Neural cell (in vitro differentiated cells): ENCODE data around the gene PADI6. TPM values are rescaled to one million over a fixed set of nuclear protein-coding genes. Genes with fewer than 3 reads are reported as not detected.

ENCODE experiments used
- H2AFZ ChIP-seq: fragments of 200-600, 300-800 bp; sonication (generic), shearing (Covaris generic); 2 replicates; pipeline ENCODE4 v1.6.0; 2014; ENCODE audit warnings: low read depth, mild to moderate bottlenecking, antibody characterized with exemption, low read length, moderate library complexity
- H3F3A ChIP-seq: fragments of 200-600 bp; shearing (Covaris generic); 2 replicates; pipeline ENCODE4 v1.6.1; 2016; ENCODE audit warnings: mild to moderate bottlenecking, moderate library complexity, mixed read lengths, antibody characterized with exemption, low read length; ENCODE audit not compliant: insufficient read depth, poor library complexity, severe bottlenecking
- H3K27ac ChIP-seq: fragments of 200-600, 300-800 bp; sonication (generic), shearing (Covaris generic); 2 replicates; pipeline ENCODE4 v1.5.1; 2014; ENCODE audit warnings: mild to moderate bottlenecking, low read length, moderate library complexity
- H3K27me3 ChIP-seq: fragments of 300-800, 200-600 bp; sonication (generic), shearing (Covaris generic); 2 replicates; pipeline ENCODE4 v1.6.0; 2014; ENCODE audit warnings: mild to moderate bottlenecking, low read depth, low read length, moderate library complexity; ENCODE audit not compliant: insufficient read depth
- H3K36me3 ChIP-seq: fragments of 300-800, 200-600 bp; sonication (generic), shearing (Covaris generic); 2 replicates; pipeline ENCODE4 v1.5.1; 2014; ENCODE audit warnings: mild to moderate bottlenecking, antibody characterized with exemption, low read length, moderate library complexity; ENCODE audit not compliant: insufficient read depth
- H3K4me2 ChIP-seq: fragments of 300-800, 200-600 bp; sonication (generic), shearing (Covaris generic); 2 replicates; pipeline ENCODE4 v1.6.0; 2014; ENCODE audit warnings: mild to moderate bottlenecking, low read length
- H3K4me3 ChIP-seq: fragments of 300-800, 200-600 bp; sonication (generic), shearing (Covaris generic); 2 replicates; pipeline ENCODE4 v1.5.1; 2014; ENCODE audit warnings: mild to moderate bottlenecking, low read length, moderate library complexity
- H3K79me2 ChIP-seq: fragments of 200-600 bp; shearing (Covaris generic); replicated peaks from 2 replicates; pipeline ENCODE4 v1.6.0; 2014; ENCODE audit warnings: mild to moderate bottlenecking, low read length, moderate library complexity; ENCODE audit not compliant: insufficient read depth
- H3K9ac ChIP-seq: fragments of 300-800, 200-600 bp; sonication (generic), shearing (Covaris generic); 2 replicates; pipeline ENCODE4 v1.6.1; 2016; ENCODE audit warnings: mild to moderate bottlenecking, low read length, mixed read lengths
- H3K9me2 ChIP-seq: fragments of 200-600 bp; shearing (Covaris generic); 2 replicates; pipeline ENCODE4 v1.6.1; 2016; ENCODE audit warnings: mild to moderate bottlenecking, low read length, mixed read lengths; ENCODE audit not compliant: insufficient read depth
- H3K9me3 ChIP-seq: fragments of 200-600, 300-800 bp; sonication (generic), shearing (Covaris generic); 2 replicates; pipeline ENCODE4 v1.6.1; 2016; ENCODE audit warnings: mild to moderate bottlenecking, mixed run types, low read length, moderate library complexity, mixed read lengths
- H4K20me1 ChIP-seq: fragments of 200-600 bp; shearing (Covaris generic); 2 replicates; pipeline ENCODE4 v1.6.1; 2016; ENCODE audit warnings: mild to moderate bottlenecking, mixed run types; ENCODE audit not compliant: insufficient read depth
- EP300 ChIP-seq: fragments of 450-650 bp; conservative IDR thresholded peaks from 2 replicates; pipeline ENCODE4 v1.6.1; 2014; ENCODE audit warnings: antibody characterized with exemption, mild to moderate bottlenecking, moderate library complexity; ENCODE audit not compliant: poor library complexity, severe bottlenecking
- EZH2 ChIP-seq: fragments of 200-600, 300-800 bp; shearing (Covaris generic), sonication (generic); IDR thresholded peaks from 2 replicates; pipeline ENCODE4 v1.6.1; 2014; ENCODE audit warnings: antibody characterized with exemption, low read length, borderline replicate concordance, mild to moderate bottlenecking; ENCODE audit not compliant: insufficient read depth, poor library complexity, severe bottlenecking
- MXI1 ChIP-seq: fragments of 450-650 bp; conservative IDR thresholded peaks from 2 replicates; pipeline ENCODE4 v1.6.1; 2014; ENCODE audit warnings: antibody characterized with exemption, mild to moderate bottlenecking; ENCODE audit not compliant: poor library complexity, severe bottlenecking
- POLR2AphosphoS5 ChIP-seq: IDR thresholded peaks from 2 replicates; pipeline ENCODE4 v1.6.1; 2012
- RAD21 ChIP-seq: fragments of 450-650 bp; conservative IDR thresholded peaks from 2 replicates; pipeline ENCODE4 v1.6.1; 2014; ENCODE audit warnings: antibody characterized with exemption, mild to moderate bottlenecking, moderate library complexity
- SMC3 ChIP-seq: fragments of 450-650 bp; conservative IDR thresholded peaks from 2 replicates; pipeline ENCODE4 v1.6.1; 2014; ENCODE audit warnings: antibody characterized with exemption, mild to moderate bottlenecking, moderate library complexity; ENCODE audit not compliant: poor library complexity
- TAF1 ChIP-seq: IDR thresholded peaks from 2 replicates; pipeline ENCODE4 v1.6.1; 2012; ENCODE audit warnings: low read depth
- polyA plus RNA-seq: library from polyadenylated mRNA; depleted of rRNA; stranded (reverse); fragments of >200 nt; gene quantifications from 2 replicates; pipeline ENCODE4 v1.2.3, GENCODE V29; 2014
- TF ChIP-seq, protein P1 (sequence below): fragments of 450-650 bp; IDR thresholded peaks from 2 replicates; pipeline ENCODE4 v1.5.1; 2014; ENCODE audit warnings: antibody characterized with exemption, mild to moderate bottlenecking, moderate library complexity; ENCODE audit not compliant: poor library complexity, severe bottlenecking
- TF ChIP-seq, protein P2 (sequence below): IDR thresholded peaks from 2 replicates; pipeline ENCODE4 v1.6.1; 2012; ENCODE audit warnings: borderline replicate concordance

Gene PADI6
- polyA plus RNA-seq, 1 donor from 2014 or later, result not detected

DNA sequence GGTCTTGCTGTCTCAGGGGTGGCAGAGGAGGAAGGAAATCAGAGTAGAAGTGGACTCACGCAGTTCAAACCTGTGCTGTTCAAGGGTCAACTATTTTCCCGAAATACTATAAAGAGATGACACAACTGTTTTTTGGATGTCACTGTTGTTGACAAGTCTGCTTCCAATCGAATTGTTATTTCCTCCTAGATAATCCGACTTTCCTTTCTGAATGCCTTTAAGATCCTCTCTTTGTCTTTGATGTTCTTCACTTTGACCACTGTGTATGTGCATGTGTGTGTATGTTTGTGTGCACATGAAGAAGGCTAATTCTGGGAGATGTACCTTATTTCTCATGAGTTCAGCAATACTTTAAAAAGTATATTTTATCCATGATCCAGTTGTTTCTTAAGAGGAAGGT is 42.4 kb upstream of the PADI6 start:
- H3K9me2 ChIP-seq, result no peaks in the 10 kb centered on the region
- no peak overlapping the region for H3K4me2 ChIP-seq
- peaks cover 4% of the 10 kb centered on the region for H3K9me3 ChIP-seq
- no peaks in the 10 kb centered on the region for H3K79me2 ChIP-seq
- TF ChIP-seq, protein P1, sequence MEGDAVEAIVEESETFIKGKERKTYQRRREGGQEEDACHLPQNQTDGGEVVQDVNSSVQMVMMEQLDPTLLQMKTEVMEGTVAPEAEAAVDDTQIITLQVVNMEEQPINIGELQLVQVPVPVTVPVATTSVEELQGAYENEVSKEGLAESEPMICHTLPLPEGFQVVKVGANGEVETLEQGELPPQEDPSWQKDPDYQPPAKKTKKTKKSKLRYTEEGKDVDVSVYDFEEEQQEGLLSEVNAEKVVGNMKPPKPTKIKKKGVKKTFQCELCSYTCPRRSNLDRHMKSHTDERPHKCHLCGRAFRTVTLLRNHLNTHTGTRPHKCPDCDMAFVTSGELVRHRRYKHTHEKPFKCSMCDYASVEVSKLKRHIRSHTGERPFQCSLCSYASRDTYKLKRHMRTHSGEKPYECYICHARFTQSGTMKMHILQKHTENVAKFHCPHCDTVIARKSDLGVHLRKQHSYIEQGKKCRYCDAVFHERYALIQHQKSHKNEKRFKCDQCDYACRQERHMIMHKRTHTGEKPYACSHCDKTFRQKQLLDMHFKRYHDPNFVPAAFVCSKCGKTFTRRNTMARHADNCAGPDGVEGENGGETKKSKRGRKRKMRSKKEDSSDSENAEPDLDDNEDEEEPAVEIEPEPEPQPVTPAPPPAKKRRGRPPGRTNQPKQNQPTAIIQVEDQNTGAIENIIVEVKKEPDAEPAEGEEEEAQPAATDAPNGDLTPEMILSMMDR, result no peak
- TF ChIP-seq EZH2, result no peak
- no peak for TF ChIP-seq TAF1
- no peak for TF ChIP-seq MXI1
- no peak for TF ChIP-seq EP300
- no peak for TF ChIP-seq POLR2AphosphoS5
- no peaks in the 10 kb centered on the region for H3K27me3 ChIP-seq
- H3K4me3 ChIP-seq, result no peak overlapping the region
- no peak overlapping the region for H3K9ac ChIP-seq
- H3K36me3 ChIP-seq, result no peaks in the 10 kb centered on the region
- no peak overlapping the region for H2AFZ ChIP-seq
- H3F3A ChIP-seq, result no peaks in the 10 kb centered on the region
- no peak overlapping the region for H3K27ac ChIP-seq
- H4K20me1 ChIP-seq, result no peaks in the 10 kb centered on the region

GRCh38 chr1:17330856-17331255 is 41.1 kb upstream of the PADI6 start:
- peaks cover 4% of the 10 kb centered on the region for H3K9me3 ChIP-seq
- H3K36me3 ChIP-seq, result no peaks in the 10 kb centered on the region
- no peaks in the 10 kb centered on the region for H4K20me1 ChIP-seq
- H3K79me2 ChIP-seq, result no peaks in the 10 kb centered on the region
- no peak overlapping the region for H2AFZ ChIP-seq
- H3F3A ChIP-seq, result no peaks in the 10 kb centered on the region
- TF ChIP-seq POLR2AphosphoS5 (no peak), RAD21 (no peak), EZH2 (no peak), TAF1 (no peak), SMC3 (no peak), MXI1 (no peak), EP300 (no peak)
- TF ChIP-seq, protein P2, sequence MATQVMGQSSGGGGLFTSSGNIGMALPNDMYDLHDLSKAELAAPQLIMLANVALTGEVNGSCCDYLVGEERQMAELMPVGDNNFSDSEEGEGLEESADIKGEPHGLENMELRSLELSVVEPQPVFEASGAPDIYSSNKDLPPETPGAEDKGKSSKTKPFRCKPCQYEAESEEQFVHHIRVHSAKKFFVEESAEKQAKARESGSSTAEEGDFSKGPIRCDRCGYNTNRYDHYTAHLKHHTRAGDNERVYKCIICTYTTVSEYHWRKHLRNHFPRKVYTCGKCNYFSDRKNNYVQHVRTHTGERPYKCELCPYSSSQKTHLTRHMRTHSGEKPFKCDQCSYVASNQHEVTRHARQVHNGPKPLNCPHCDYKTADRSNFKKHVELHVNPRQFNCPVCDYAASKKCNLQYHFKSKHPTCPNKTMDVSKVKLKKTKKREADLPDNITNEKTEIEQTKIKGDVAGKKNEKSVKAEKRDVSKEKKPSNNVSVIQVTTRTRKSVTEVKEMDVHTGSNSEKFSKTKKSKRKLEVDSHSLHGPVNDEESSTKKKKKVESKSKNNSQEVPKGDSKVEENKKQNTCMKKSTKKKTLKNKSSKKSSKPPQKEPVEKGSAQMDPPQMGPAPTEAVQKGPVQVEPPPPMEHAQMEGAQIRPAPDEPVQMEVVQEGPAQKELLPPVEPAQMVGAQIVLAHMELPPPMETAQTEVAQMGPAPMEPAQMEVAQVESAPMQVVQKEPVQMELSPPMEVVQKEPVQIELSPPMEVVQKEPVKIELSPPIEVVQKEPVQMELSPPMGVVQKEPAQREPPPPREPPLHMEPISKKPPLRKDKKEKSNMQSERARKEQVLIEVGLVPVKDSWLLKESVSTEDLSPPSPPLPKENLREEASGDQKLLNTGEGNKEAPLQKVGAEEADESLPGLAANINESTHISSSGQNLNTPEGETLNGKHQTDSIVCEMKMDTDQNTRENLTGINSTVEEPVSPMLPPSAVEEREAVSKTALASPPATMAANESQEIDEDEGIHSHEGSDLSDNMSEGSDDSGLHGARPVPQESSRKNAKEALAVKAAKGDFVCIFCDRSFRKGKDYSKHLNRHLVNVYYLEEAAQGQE, result no peak
- TF ChIP-seq, protein P1, result no peak
- H3K27me3 ChIP-seq, result no peaks in the 10 kb centered on the region
- H3K4me3 ChIP-seq, result no peak overlapping the region
- H3K9ac ChIP-seq, result no peak overlapping the region
- no peaks in the 10 kb centered on the region for H3K9me2 ChIP-seq
- no peak overlapping the region for H3K4me2 ChIP-seq
- no peak overlapping the region for H3K27ac ChIP-seq
